GM23338 (cell line): Measurements from ENCODE around the gene FOXP1. TPM values are rescaled to one million over a fixed set of nuclear protein-coding genes. Genes with fewer than 3 reads are reported as not detected.

Experiments
- ATAC-seq: fragments of 200-7000 bp; cut with Tn5 transposase; 3 replicates; pipeline ENCODE4 v1.9.1; 2020
- DNase-seq: peaks from one replicate; pipeline ENCODE4 v3.0.0-alpha.2; 2015; ENCODE audit warnings: low spot score
- H2AFZ ChIP-seq: fragments of 200-600 bp; sonication (generic); 2 replicates; pipeline ENCODE4 v1.8.0; 2016; ENCODE audit warnings: antibody characterized with exemption, mild to moderate bottlenecking, moderate library complexity
- H3F3A ChIP-seq: fragments of 200-600 bp; sonication (generic); replicated peaks from 2 replicates; pipeline ENCODE4 v1.8.0; 2017; ENCODE audit warnings: antibody characterized with exemption, mixed run types, low read depth
- H3K27ac ChIP-seq: fragments of 200-600 bp; sonication (generic); 2 replicates; pipeline ENCODE4 v1.6.1; 2016; ENCODE audit warnings: low read depth
- H3K27me3 ChIP-seq: fragments of 200-600 bp; sonication (generic); 2 replicates; pipeline ENCODE4 v1.8.0; 2016; ENCODE audit warnings: mild to moderate bottlenecking, mixed run types, moderate library complexity; ENCODE audit not compliant: insufficient read depth
- H3K36me3 ChIP-seq: fragments of 200-600 bp; sonication (generic); 2 replicates; pipeline ENCODE4 v1.8.0; 2016; ENCODE audit warnings: mild to moderate bottlenecking; ENCODE audit not compliant: insufficient read depth
- H3K4me1 ChIP-seq: fragments of 200-600 bp; sonication (generic); 2 replicates; pipeline ENCODE4 v1.8.0; 2016; ENCODE audit warnings: mild to moderate bottlenecking, moderate library complexity; ENCODE audit not compliant: insufficient read depth
- H3K4me2 ChIP-seq: fragments of 200-600 bp; sonication (generic); 2 replicates; pipeline ENCODE4 v1.7.1; 2017; ENCODE audit warnings: mixed run types
- H3K4me3 ChIP-seq: fragments of 200-600 bp; sonication (generic); 2 replicates; pipeline ENCODE4 v1.6.1; 2016; ENCODE audit warnings: mixed run types
- H3K79me2 ChIP-seq: fragments of 200-600 bp; sonication (generic); replicated peaks from 2 replicates; pipeline ENCODE4 v1.8.0; 2017; ENCODE audit warnings: mild to moderate bottlenecking; ENCODE audit not compliant: insufficient read depth
- H3K9me2 ChIP-seq: fragments of 200-600 bp; sonication (generic); 2 replicates; pipeline ENCODE4 v1.8.0; 2017; ENCODE audit not compliant: insufficient read depth
- H4K20me1 ChIP-seq: fragments of 200-600 bp; sonication (generic); replicated peaks from 2 replicates; pipeline ENCODE4 v1.8.0; 2017; ENCODE audit warnings: mild to moderate bottlenecking; ENCODE audit not compliant: insufficient read depth
- H3K27ac Mint-ChIP-seq: 2 replicates; pipeline ENCODE4 v1.8.0; 2020; ENCODE audit warnings: inconsistent platforms, mild to moderate bottlenecking, moderate library complexity, mixed read lengths
- H3K27me3 Mint-ChIP-seq: 3 replicates; pipeline ENCODE4 v1.8.0; 2022; ENCODE audit warnings: low read depth, mild to moderate bottlenecking, moderate library complexity, mixed read lengths, inconsistent platforms; ENCODE audit not compliant: insufficient read depth, poor library complexity
- H3K36me3 Mint-ChIP-seq: 3 replicates; pipeline ENCODE4 v1.8.0; 2021; ENCODE audit warnings: low read depth, mild to moderate bottlenecking, inconsistent platforms, moderate library complexity, mixed read lengths
- H3K4me1 Mint-ChIP-seq: 3 replicates; pipeline ENCODE4 v1.8.0; 2020; ENCODE audit warnings: mild to moderate bottlenecking, inconsistent platforms, mixed read lengths
- H3K4me3 Mint-ChIP-seq: 3 replicates; pipeline ENCODE4 v1.8.0; 2021; ENCODE audit warnings: moderate library complexity, mild to moderate bottlenecking, inconsistent platforms, mixed read lengths
- H3K9me3 Mint-ChIP-seq: 3 replicates; pipeline ENCODE4 v1.8.0; 2020; ENCODE audit warnings: moderate library complexity, mild to moderate bottlenecking, inconsistent platforms, mixed read lengths
- CTCF ChIP-seq, 2 experiments: fragments of 200-600 bp in 1 of 2; sonication (generic) in 1 of 2; conservative IDR thresholded peaks; 2 replicates each; pipeline versions ENCODE4 v1.5.1 to v1.6.1; 2016 to 2017; ENCODE audit warnings: antibody characterized with exemption in 2 of 2, low read depth in 2 of 2, mild to moderate bottlenecking in 2 of 2, moderate library complexity in 1 of 2
- EZH2 ChIP-seq: fragments of 200-600 bp; sonication (generic); IDR thresholded peaks from one replicate; pipeline ENCODE4 v1.8.0; 2017; ENCODE audit warnings: antibody characterized with exemption, mild to moderate bottlenecking, low read depth; ENCODE audit not compliant: unreplicated experiment
- EZH2phosphoT487 ChIP-seq: fragments of 200-600 bp; sonication (generic); IDR thresholded peaks from one replicate; pipeline ENCODE4 v1.8.1; 2018; ENCODE audit warnings: antibody characterized with exemption; ENCODE audit not compliant: unreplicated experiment
- JUNB ChIP-seq: IDR thresholded peaks from one replicate; pipeline ENCODE4 v1.6.1; 2016; ENCODE audit warnings: antibody characterized with exemption; ENCODE audit not compliant: unreplicated experiment
- REST ChIP-seq: IDR thresholded peaks from one replicate; pipeline ENCODE4 v1.6.1; 2018; ENCODE audit warnings: antibody characterized with exemption; ENCODE audit not compliant: unreplicated experiment
- STAT1 ChIP-seq: IDR thresholded peaks from one replicate; pipeline ENCODE4 v1.6.1; 2016; ENCODE audit warnings: antibody characterized with exemption; ENCODE audit not compliant: unreplicated experiment
- ZNF331 ChIP-seq: fragments of 250-450 bp; sonication (Bioruptor Pico); IDR thresholded peaks from 2 replicates; pipeline ENCODE4 v1.5.0; 2020; ENCODE audit warnings: low read depth, mild to moderate bottlenecking, moderate library complexity
- ZNF462 ChIP-seq: fragments of 250-450 bp; sonication (Bioruptor Pico); IDR thresholded peaks from 2 replicates; pipeline ENCODE4 v1.5.0; 2020; ENCODE audit warnings: mild to moderate bottlenecking, moderate library complexity
- polyA plus RNA-seq: library from polyadenylated mRNA; unstranded; fragments of >200 nt; fragmentation: Nextera tagmentation; extraction: Ambion mirVana; gene quantifications from 2 replicates; pipeline ENCODE4 v1.2.1, GENCODE V29; 2016
- total RNA-seq: library from RNA; depleted of rRNA; stranded (reverse); fragments of >200 nt; shearing (Covaris generic); gene quantifications from 2 replicates; pipeline ENCODE4 v1.2.3, GENCODE V29; 2014

The FOXP1 gene
- total and polyA plus RNA-seq, 2 experiments from 2014 or later, result 32.9 to 35.5 TPM

GRCh38 chr3:71463617-71464016 lies 119.9 kb downstream of the FOXP1 start:
- Histone ChIP-seq H2AFZ (no peak overlapping the region), H3K27ac (no peak overlapping the region), H3F3A (no peaks in the 10 kb centered on the region), H3K9me2 (no peaks in the 10 kb centered on the region), H3K27me3 (no peaks in the 10 kb centered on the region), H3K36me3 (no peaks in the 10 kb centered on the region), H3K4me2 (no peak overlapping the region), H4K20me1 (no peaks in the 10 kb centered on the region), H3K4me1 (peaks cover 19% of the 10 kb centered on the region), H3K4me3 (no peak overlapping the region), H3K79me2 (no peaks in the 10 kb centered on the region)
- DNase-seq (no peak), ATAC-seq (no peak)
- Mint-ChIP-seq H3K4me3 (no peak overlapping the region), H3K36me3 (no peaks in the 10 kb centered on the region), H3K9me3 (no peaks in the 10 kb centered on the region; the same call in 2 of the 3 replicates), H3K27me3 (peaks cover 3% of the 10 kb centered on the region), H3K4me1 (peaks cover 21% of the 10 kb centered on the region), H3K27ac (no peak overlapping the region)
- TF ChIP-seq ZNF331 (CRISPR knock-in tag) (no peak), JUNB (no peak), CTCF (conservative IDR thresholded peaks at IDR 0.05; ENCODE audit: low read depth in 2 of 2) (no peak), STAT1 (no peak), REST (no peak), EZH2phosphoT487 (no peak), ZNF462 (CRISPR knock-in tag) (no peak), EZH2 (no peak)
